ENCODE measurements around the gene ANKRD61.
"Not testable (repeated sequence)": the region's sequence is repeated elsewhere in the genome, so short reads cannot be mapped to it uniquely, and the experiment has no call there.

The ANKRD61 gene

GRCh38 chr7:6032167-6032566, 991 bp downstream of the ANKRD61 start:
- DNase-seq, result no peak

- DNase-seq, result no peak
These were observed 1.5 kb downstream of the ANKRD61 start for GRCh38 chr7:6032641-6033040.

DNA sequence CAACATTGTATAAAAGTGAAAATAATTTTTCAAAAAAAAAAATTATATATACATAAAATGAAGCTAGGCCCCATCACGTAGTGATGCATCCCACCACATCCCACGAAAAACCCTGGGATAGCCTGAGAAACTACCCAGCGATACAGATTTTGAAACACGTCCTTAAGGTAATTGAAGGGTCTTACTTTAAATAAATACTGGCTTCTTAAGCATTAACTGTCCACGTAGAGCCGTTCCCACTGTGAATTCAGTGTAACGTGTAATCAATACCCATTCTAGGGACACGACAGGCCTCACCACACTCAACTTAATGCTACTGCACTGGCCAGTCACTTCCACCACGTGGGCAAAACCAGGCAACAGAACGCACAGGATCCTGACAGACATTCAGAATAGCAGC, 4.0 kb downstream of the ANKRD61 start:
- DNase-seq, result no peak

DNA sequence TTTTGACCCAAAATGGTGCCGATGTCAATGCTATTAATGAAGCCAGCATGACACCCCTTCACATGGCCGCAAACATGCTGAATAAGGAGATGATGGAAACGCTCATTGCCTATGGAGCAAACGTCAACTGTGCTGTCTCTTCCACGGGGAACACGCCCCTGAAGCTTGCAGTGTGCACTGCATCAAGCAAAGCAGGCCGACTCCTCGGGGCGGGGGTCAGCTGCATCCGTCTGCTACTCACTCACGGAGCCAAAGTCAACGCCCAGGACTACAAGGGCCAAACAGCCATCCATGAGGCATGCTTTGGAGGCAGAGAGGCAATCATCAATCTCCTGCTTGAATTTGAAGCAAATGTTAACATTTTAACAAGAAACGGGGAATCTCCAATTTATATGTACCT, 4.5 kb downstream of the ANKRD61 start:
- DNase-seq, result no peak

- no peak for DNase-seq
These were observed 18.6 kb downstream of the ANKRD61 start for GRCh38 chr7:6049780-6050179.

- DNase-seq, result not testable (repeated sequence)
These were observed 20.0 kb downstream of the ANKRD61 start for GRCh38 chr7:6051185-6051584.

- DNase-seq, result no peak
These were observed 25.4 kb downstream of the ANKRD61 start for GRCh38 chr7:6056616-6057015.

- no peak for DNase-seq
These were observed 26.3 kb downstream of the ANKRD61 start for GRCh38 chr7:6057316-6058129.

- DNase-seq, result not testable (repeated sequence)
These were observed 28.8 kb downstream of the ANKRD61 start for GRCh38 chr7:6059941-6060340.

DNA sequence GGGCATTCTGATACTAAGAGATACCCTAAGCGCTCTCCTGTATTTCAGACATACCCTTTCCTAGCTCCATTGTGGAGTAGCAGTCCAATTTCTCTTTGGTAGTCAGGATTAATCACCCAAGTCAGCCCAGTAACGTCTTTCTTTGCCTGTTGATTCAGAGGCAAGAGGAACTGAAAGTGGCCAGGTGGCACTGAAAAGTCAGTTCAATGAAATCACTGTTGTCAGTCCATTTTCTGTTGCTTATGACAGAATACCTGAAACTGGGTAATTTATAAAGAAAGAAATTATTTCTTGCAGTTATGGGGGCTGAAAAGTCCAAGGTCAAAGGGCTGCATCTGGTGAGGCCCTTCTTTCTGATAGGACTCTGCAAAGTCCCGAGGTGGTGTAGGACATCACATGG, 40.2 kb downstream of the ANKRD61 start:
- no peak for DNase-seq

DNA sequence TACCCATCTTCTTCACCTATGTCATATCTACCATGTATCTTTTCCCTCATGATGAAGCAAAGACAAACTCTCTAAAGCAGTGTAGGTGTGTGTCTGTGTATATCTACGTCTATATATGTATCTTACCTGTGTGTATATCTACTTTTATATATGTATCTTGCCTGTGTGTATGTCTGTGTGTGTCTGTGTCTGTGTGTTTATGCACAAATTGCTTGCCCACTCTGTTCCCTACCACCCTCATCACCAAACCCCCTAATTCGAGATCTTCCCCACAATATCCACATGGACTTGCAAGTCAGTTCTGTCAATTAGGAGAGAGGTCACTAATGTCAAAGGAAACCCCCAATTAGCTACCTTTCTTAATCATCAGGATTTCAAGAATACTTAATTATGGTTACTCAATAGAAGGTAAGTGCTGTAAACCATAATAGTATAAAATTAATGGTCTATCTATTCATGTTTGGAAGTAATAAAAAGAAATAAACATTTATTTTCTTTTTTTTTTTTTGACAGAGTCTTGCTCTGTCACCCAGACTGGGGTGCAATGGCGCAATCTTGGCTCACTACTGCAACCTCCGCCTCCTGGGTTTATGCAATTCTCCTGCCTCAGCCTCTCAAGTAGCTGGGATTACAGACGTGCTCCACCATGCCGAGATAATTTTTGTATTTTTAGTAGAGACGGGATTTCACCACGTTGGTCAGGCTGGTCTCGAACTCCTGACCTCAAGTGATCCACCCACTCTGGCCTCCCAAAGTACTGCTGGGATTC, 43.6 kb downstream of the ANKRD61 start:
- no peak for DNase-seq

GRCh38 chr7:6078548-6078947, 47.4 kb downstream of the ANKRD61 start:
- no peak for DNase-seq

DNA sequence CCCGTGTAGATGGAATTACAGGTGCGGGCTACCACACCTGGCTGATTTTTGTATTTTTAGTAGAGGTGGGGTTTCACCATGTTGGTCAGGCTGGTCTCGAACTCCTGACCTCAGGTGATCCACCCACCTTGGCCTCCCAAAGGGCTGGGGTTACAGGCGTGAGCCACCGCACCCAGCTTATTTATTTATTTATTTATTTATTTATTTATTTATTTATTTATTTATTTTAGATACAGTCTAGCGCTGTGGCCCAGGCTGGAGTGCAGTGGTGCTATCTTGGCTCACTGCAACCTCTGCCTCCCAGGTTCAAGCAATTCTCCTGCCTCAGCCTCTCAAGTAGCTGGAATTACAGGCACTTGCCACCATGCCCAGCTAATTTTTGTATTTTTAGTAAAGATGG, 51.9 kb downstream of the ANKRD61 start:
- not testable (repeated sequence) for DNase-seq
